ENCODE measurements around the gene C19orf67.

C19orf67 gene

GRCh38 chr19:14107581-14108461, 22.2 kb upstream of the C19orf67 start:
- DNase-seq (ENCODE audit: low read depth), result no peak

GRCh38 chr19:14106840-14107239, 21.3 kb upstream of the C19orf67 start:
- no peak for DNase-seq (ENCODE audit: low read depth)

GRCh38 chr19:14105680-14106079, 20.1 kb upstream of the C19orf67 start:
- no peak for DNase-seq (ENCODE audit: low read depth)

GRCh38 chr19:14103310-14103709, 17.7 kb upstream of the C19orf67 start:
- no peak for DNase-seq (ENCODE audit: low read depth)

DNA sequence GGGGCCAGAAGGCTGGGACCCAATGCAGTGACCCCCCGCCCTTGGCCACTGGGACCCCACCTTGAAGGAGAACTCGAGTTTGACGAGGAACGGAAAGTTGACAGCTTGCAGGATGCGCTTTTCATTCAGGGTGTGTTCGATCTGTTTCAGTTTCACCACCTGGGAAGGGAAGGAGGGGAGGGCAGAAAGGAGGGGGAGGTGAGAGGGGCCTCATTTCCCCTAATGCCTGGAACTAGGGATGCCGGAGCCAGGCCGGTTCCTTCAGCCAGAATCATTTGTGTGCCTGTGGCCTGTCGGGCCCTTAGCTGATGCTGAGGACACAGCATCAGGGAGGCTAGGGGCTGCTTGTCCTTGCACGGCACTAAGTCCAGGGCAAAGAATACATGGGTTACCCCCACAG, 17.2 kb upstream of the C19orf67 start:
- DNase-seq (ENCODE audit: low read depth), result no peak

DNA sequence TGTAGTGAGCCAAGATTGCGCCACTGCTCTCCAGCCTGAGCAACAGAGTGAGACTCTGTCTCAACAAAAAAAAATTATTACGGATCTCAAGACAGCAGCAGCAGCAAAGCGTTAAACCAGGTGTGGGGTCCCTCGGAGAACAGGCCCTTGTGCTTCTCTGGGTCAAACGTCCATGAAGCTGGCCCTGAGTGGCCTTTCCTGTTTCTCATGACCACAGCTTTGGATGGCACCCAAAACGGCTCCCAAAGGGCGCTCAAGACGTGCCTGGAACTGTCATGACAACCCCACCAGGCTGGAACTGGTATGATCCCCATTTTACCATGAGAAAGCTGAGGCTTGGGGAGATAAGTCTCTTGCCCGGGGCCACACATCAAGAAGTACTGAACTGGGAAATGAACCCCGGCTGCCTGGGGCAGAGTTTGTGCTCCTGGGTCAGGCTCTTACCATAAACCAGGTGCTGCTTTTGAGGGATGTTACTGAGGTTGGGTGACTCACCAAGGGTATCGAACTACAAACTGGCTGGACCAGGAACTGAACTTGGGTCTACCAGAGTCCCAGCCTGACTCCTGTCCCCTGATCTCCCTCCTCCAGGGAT, 16.6 kb upstream of the C19orf67 start:
- no peak for DNase-seq (ENCODE audit: low read depth)

DNA sequence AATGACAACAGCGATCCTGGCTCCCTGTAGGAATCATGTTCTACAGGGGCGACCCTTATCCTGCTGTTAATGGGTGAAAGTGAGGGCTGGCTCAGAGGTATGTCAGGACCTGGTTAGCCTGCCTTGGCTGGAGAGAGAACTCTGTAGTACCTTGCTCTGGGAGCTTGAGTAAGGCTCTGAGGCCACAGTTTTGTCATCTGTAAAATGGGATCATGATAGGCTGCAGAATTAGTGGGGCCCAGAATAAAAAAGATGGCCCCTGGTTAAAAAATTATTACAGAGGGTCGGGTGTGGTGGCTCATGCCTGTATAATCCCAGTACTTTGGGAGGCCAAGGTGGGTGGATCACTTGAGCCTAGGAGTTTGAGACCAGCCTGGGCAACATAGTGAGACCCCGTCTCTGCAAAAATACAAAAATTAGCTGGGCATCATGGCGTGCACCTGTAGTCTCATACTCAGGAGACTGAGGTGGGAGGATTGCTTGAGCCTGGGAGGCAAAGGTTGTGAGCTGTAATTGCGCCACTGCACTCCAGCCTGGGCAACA, 15.5 kb upstream of the C19orf67 start:
- no peak for DNase-seq (ENCODE audit: low read depth)

DNA sequence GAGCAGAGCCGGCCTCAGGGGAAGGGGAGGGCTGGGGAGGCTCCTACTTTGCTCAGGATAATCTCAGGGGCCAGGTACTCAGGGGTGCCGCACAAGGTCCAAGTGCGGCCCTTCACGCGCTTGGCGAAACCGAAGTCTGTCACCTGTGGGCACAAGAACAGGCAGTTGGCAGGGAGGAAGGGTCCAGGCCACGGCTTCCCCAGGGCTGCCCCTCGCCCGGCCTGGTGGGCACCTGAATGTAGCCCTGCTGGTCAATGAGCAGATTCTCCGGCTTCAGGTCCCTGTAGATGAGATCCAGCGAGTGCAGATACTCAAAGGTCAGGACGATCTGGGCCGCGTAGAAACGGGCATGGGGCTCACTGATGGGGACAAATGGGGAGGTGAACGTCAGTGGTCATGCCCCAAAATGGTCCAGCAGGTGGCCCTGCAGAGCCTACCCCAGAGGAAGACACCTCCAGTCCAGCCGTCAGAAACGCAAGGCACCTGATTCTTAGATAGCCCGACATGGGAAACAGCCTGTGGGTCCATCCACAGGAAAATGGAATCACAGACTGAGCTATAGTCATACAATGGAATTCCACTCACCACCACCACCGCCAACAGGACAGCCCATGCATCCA, 12.1 kb upstream of the C19orf67 start:
- DNase-seq (ENCODE audit: low read depth), result no peak

DNA sequence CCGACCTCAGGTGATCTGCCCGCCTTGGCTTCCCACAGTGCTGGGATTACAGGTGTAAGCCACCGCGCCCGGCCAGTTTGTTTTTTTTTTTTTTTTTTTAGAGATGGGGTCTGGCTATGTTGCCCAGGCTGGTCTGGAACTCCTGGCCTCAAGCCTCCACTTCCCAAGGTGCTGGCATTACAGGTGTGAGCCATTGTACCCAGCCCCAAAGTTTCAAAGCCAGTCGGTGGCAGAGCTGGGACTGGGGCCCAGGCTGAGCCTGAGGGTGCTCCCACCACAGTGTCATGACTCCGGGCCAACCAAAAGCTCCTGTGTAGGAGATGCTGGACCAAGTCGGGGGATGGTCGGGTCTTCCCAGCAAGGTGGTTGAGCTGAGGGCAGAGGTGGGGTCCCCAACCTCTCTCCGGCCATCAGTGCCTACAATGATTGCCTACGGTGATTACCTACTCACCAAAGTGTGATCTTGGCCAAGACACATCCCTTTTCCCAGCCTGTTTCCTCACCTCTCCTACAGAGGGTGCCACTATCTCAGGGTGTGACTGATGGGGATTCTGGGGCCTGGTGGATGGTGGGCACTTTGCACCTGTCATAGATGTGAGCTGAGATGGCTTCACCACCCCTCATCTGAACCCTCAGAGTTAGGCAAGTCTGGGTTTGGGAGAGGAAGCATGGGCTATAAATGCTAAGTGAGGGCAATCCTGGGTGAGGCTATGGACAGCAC, 10.8 kb upstream of the C19orf67 start:
- no peak for DNase-seq (ENCODE audit: low read depth)

DNA sequence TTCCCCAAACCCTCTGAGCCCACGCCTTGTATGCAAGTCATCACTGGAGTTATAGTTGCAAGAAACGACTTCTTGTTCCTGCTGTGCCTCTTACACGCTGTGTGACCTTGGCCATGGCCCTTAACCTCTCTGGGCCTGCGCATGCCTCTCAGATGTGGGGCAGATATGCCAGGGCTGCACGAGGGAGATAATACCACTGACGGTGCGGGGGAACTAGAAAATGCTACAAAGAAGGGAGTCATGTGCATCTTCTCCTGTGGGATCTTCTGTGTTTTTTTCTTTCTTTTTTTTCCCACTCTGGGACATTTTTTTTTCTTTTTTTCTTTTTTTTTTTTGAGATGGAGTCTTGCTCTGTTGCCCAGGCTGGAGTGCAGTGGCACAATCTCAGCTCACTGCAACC, 9.3 kb upstream of the C19orf67 start:
- DNase-seq (ENCODE audit: low read depth), result no peak

GRCh38 chr19:14093117-14093823, 7.7 kb upstream of the C19orf67 start:
- no peak for DNase-seq (ENCODE audit: low read depth)

- DNase-seq (ENCODE audit: low read depth), result no peak
These were observed 6.4 kb upstream of the C19orf67 start for GRCh38 chr19:14091813-14092462.

DNA sequence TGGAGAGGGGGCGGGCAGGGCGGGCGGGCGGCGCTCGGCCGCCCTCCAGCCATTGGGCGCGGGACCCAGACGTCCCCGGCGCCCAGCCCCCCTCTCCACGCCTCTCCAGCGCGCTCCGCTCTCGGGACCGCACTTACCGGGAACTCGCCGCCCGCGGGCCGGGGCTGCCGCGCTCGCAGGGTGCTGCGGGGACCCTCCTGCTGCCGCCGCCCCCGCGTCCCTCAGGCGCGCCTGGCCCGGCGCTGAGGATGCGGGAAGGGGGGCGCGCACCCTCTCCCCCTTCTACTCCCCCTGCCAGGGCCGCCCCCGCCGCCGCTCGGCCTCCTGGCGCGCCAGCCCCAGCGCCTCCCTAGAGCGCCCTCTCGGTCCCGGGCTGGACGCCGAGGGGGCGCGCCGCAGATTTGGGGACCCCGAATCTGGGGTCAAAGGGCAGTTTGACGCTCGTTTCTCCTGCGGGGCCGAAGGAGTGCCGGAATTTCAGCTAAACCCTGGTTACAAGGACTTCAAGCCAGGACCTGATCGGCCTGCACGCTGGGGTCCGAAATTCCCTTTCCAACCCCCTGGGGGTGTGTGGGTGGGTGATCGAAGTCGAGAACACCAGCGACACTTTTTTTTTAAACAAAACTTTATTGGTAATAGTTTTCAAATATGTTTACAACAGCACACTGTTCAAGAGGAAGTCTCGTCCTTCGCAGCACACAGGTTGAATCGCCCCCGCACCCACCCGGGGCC, 5.7 kb upstream of the C19orf67 start:
- DNase-seq (ENCODE audit: low read depth), result no peak

DNA sequence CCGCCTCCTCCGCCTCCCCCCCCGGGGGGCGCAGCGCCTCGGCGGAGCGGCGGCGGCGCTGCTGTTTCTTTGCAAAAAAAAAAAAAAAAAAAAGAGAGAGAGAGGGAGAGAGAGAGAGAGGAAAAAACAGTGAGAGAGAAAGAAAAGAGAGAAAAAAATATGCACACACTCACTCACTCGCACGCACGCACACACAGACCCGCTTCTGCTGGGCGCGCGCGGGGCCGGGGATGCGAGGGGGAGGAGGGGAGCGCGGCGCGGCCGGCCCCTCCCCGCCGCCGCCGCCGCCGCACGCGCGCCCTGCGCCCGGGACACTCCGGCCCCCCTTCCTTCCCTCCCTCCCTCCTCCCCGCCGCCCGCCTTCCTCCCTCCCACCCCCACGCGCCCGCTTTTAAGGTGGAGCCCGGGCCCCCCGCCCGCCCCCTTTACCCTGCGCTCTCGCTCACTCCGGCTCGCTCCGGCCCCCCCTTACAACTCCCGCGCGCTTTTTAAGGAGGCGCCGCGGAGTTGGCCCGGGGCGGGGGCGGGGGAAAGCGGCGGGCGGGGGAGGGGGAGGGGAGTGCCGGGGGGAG, 5.0 kb upstream of the C19orf67 start, which contains the start of gene SAMD1:
Gene SAMD1 (minus strand): TSS at position 243 of the 572 bp plus-strand sequence.
- peak; percentile 73 for DNase-seq (ENCODE audit: low read depth)

DNA sequence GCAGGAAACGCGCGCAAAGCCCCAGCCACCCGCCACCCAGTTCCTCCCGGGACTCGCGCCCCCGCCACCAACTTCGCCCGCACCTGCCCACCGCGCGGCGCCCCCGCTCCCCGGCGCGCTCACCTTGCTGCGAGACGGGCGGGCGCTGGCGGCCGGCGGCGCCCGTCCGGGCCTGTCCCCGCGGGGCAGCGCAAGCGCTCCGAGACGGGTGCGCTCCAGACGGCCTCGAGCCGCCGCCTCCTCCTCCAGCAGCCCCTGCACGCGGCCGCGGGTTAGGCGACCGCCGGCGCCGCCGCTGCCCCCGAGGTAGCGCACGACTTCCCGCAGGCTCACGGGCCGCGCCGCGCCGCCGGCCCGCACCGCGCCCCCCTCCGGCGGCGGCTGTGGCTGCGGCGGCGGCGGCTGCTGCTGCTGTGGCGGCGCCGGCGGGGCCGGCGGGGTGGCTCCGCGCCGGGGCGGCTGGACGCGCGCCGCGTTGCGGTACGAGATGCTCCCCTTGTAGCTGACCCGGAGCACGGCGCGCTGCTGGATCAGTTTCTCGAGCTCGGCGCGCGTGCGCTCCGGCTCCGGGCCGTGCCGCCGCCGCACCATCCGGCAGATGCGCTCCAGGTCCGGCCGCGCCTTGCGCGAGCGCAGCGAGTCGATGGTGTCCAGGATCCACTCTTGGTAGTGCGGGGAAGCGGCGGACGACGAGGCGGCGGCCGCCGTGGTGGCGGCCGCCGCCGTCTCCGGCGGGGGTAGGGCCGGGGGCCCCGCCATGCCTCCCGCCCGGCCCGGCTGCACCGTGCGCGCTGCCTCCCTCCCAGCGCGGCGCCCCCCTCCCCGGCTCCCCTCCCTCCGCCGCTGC, 4.3 kb upstream of the C19orf67 start:
- no peak for DNase-seq (ENCODE audit: low read depth)

GRCh38 chr19:14089412-14089661, 3.8 kb upstream of the C19orf67 start:
- DNase-seq (ENCODE audit: low read depth), result no peak

DNA sequence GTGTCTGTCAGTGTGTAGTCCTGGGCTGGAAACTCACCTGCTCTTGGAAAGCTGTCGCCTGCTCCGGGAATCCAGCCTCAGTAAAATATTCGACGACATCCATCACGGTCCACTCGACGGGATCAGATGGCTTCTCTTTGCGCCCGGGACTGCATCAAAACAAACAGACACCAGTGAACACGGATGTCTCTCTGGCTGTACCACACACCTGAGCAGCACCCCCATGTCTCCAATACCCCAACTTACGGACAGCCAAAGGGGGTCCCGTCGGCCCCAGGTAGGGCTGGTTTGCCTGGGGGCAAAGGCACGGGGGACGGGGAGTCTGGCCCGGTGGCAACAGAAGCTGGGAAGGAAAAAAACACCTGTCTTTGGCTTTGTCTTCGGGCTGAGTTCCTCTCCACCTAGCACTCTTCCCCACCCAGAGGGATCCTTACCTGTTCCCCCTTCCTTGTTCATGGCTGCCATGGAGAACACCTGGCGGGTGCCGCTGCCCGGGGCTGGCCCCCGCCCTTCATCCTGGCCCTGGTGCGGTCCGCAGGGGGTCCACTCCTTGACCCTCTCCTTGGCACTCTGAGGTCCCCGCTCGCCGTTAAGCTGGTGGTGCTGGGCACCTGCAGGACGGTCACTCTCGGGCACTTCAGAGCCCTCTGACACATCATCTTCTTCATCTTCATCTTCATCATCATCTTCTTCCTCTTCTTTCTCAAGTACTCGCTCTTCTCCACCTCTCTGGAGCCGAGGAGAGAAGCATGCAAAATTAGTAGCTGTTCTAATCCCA, 3.2 kb upstream of the C19orf67 start:
- DNase-seq (ENCODE audit: low read depth), result no peak

- DNase-seq (ENCODE audit: low read depth), result no peak
These were observed 515 bp upstream of the C19orf67 start for GRCh38 chr19:14086098-14086497.

DNA sequence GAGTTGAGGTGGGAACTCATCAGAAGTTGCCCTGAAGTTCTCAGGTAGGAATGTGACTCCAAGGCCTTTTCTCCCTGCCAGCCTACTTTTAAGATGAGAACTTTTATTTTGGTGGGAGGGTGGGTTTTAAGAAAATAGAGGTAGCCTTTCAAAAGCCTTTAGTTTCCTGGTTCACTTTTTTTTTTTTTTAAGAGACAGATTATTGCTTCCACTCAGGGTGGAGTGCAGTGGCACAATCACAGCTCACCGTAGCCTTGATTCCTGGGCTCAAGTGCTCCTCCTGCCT, 3.0 kb downstream of the C19orf67 start:
- DNase-seq (ENCODE audit: low read depth), result no peak

All from fibroblast of the conjunctiva (primary cell).